Measurements from ENCODE around the gene GSE1.

Gene GSE1

DNA sequence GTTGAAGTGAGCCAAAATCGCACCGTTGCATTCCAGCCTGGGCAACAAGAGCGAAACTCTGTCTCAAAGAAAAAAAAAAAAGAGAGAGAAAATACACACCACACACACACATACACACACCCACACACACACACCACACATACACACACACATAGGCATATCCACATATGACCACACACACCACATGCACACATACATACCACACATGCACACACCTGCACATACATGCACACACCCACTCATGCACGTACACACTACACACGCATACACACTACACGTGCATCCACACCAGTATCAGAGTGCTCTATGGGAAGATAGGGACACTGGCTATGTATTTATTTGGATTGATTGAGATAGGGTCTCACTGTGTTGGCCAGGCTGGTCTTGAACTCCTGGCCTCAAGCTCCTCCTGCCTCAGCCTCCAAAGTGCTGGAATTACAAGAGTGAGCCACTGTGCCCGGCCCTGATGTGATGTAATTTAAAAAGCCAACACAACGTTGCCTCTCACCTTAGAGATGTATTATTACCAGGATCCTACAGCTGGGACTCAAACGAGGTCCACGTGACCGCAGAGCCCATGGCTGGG lies 93.4 kb downstream of the GSE1 start:
- no peak for DNase-seq (ENCODE audit: low spot score)

DNA sequence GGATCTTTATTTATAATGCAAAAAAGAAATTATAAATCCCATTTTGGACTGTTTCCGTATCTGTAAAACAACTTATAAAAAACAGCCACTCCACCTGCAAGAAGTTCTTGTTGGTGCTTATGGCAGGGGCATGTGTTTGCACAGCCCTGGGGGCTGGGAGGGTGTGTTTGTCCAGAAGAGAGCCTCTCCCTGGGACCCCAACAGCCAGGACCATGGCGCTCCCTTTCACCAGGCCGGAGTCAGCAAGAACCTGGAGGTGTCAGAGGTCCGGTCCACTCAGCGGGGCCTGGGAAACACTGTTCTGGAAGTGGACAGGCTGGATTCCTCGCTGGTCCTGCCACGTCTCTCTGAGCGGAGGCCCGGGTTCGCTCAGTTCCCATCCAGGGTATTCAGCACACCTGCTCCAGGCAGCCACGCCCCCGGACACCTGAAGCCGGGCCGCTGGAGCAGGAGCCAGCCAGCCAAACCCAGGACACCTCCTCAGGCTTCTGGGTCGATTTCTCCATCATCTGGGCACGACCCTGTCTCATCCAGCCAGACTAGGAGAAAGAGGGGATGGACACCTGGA lies 94.5 kb downstream of the GSE1 start:
- DNase-seq (ENCODE audit: low spot score), result no peak

DNA sequence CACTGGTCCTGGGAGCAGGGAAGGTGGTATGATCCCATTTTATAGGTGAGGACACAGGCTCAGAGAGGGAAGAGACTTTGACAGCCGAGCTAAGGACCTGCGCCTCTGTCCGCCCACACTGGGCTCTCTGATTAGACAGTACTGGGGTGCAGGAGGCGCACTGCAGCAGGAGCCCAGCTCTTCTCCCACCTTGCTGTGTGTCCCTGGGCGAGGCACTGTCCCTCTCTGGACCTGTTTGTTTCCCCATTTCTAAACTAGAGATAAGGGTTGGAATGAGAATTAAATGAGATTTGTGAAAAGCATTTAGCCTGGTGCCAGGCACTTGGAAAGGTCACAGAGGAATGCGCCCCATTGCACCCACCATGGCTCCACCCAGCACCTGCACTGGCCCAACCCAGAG lies 95.2 kb downstream of the GSE1 start:
- no peak for DNase-seq (ENCODE audit: low spot score)

DNA sequence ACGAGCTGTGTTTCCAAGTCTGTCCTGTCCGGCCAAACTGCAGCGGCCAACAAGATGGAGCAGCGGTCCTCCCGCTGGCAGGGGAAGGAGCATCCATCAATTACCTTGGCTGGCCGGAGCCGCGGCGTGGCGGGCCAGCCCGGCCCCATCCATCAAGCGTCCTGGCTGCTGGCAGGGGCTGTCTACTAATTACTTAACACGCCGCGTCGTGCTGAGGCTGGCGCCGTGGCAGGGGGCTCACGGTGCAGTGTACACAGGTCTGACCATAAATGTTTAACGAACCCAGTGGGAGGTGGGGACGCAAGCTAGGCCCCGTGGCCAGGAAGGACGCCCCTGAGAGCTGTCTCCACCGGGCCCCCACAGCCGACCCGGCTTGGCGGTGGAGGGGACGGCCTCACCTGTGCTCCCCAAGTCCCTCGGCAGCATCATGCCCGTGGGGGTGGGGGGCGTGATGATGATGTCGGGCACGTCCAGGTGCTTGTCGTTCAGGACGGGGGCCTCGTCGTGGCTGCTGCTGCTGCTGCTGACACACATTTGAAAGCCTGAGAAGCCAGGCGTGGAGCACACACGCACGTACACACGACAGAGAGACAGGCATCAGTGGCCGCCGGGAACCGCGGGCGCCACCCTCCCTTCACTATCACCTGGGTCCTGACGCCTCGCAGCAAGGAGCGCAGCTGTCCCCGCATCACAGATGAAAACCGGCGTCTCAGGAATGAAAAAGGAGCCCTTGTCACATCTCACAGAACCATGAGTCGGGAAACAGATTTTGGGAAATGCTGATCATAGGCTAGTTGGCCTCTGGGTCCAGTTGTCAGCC lies 96.9 kb downstream of the GSE1 start:
- DNase-seq (ENCODE audit: low spot score), result no peak

DNA sequence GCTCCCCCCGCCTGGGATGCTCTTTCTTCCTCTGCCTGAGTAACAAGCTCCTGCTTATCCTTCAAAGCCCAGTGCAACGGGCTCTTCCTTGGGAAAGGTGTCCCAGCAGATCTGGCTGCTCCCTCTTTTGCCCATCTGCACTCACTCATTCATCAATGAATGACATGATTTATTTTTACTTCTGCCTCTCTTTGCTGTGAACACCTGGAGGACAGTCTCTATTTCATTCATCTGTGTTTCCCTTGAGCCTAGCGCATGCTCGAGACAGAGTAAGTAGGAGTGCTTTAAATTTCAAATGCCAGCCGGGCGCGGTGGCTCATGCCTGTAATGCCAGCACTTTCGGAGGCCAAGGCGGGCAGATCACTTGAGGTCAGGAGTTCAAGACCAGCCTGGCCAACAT lies 97.6 kb downstream of the GSE1 start:
- no peak for DNase-seq (ENCODE audit: low spot score)

DNA sequence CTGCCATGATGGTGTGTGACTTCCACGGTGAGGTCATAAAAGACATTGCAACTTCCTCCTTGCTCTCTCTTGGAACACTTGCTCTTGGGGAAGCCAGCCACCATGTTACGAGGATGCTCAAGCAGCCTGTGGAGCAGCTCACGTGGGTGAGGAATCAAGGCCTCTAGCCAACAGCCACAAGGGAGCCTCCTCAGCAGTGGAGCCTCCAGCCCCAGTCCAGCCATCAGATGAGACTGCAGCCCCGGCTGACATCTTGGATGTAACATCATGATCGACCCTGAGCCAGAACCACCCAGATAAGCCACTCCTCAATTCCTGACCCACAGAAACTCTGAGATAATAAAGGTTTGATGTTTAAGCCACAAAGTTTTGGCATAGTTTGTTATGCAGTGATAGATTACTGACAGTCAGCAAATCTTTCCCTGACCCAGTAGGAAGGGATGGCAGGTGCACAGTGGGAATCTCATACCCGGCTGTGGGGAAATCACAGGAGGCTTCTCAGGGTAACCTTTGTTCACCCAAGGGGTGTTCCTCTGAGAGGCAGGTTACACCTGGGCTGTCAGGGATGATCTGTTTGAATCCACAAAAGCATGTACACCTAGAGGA lies 99.0 kb downstream of the GSE1 start:
- DNase-seq (ENCODE audit: low spot score), result no peak

DNA sequence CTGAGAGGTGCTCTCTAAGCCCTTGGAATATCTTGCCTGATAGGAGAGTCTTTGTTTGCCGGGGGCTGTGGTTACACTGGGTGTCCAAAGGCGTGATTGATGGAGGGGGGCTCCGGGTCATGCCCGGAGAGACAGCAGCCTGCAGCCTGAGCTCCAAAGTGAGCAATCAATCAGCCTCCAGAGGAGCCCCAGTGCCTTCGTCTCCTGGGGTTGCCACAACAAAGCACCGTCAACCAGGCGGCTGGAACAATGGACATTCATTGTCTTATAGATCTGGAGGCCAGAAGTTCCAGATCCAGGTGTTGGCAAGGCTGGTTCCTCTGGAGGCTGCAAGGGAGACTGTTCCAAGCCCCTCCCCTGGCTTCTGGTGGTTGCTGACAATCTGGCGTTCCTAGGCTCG lies 99.7 kb downstream of the GSE1 start:
- no peak for DNase-seq (ENCODE audit: low spot score)

DNA sequence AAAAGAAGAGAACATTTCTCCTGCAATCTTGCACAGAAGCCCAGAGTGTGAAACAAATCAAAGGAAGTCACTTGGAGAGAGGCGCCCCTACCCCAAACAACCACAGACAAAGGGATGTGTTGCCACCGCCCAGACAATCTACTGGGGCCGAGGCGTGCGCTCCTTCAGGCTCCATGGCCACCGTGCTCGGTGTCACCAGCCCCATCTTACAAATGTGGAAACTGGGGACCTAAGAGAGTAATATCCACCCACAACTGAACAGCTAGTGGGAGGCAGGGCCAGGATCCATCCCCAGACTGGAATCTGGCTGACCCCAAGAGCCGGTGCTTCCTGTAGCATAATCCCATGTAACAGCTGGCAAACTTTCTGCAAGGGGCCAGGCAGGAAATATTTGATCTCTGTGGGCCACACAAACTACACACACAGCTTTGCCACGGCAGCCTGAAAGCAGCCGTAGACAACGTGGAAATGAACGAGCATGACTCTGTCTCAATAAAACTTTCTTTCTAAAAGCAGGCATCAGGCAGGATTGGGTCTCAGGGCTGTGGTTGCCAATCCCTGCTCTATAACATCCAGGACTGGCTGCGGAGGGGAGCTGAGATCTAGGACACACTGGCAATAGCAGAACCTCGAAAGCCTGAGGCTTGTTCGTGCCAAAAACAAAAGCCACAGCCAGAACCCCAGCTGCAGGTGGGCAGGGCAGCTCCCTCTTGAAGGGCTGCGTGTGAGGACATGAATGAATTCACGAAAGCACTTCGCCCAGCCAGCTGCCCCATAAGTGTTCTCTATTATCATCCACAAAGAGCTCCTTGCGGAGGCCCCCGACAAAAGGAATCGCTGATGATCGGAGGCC lies 102.3 kb downstream of the GSE1 start:
- DNase-seq (ENCODE audit: low spot score), result no peak

DNA sequence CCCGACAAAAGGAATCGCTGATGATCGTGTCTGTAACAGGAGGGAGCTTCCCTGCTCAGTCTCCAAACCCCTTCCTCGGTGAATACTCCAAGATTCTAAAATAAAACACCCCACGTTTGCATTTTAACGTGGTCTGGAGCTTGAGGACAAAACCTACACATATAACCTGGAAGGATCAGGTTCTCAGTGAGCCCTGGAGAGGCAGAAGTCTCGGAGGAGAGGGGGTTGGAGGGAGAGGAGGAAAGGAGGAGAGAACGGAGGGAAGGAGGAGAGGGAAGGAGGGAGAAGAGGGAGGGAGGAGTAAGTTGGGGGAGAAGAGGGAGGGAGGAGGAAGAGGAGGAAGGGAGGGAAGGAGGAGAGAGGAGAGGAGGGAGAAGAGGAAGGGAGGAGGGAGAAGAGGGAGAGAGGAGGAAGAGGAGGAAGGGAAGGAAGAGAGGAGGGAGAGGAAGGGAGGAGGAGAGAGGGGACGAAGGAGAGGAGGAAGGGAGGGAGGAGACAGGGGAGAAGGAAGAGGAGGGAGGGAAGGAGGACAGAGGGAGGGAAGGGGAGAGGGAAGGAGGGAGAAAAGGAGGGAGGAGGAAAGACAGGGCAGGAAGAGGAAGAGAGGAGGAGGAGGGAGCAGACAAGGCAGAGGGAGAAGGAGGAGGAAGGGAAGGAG lies 103.0 kb downstream of the GSE1 start:
- no peak for DNase-seq (ENCODE audit: low spot score)

DNA sequence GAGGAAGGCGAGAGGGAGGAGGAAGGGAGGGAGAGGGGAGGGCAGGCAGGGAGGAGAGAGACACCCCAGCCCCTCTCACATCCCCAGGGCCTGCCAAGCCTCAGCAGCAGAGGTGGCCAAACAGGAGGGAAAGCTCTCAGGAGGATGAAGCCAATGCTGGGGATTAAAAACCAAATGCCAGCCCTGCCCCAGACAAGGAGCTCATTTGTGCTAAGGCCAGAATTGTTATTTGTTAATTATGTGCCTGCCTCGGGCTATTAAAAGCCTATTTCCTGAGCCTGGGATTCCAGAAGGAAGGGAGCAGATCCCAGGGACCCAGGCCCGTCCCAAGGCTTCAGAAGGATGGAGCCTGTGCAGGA lies 103.5 kb downstream of the GSE1 start:
- DNase-seq (ENCODE audit: low spot score), result no peak

DNA sequence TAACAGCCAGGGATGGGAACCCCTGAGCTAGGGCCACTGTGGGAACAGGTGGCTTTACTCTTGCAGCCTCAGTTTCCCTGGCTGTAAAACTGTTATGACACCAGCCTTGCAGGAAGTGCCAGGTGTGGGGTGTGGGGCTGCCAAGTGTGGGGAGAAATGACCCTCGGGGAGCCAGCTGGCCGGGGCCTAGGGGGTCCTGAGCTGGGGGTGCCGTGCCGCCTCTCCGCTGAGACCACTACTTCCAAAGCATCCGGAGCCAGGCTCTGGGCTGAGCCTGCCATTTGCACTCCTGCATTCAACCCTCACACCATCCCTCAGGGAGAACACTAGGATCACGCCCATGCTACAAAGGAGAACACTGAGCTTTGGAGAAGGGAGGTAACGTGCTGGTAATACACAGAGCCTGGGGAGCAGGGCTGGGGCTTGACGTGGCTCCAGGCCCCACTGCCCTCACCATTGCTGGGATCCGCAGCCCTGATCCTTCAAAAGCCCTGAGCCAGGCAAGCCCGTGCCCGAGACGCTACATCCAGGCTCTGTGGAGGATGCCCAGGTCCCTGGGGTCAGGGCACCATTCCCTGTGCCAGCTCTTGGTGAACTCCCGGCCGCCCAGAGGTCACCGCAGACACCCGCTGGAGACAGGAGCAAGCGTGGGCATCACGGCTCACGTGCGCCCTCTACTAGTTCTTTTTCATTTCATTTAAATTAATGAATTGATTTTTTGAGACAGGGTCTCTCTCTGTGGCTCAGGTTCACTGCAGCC lies 104.5 kb downstream of the GSE1 start:
- DNase-seq (ENCODE audit: low spot score), result peak; percentile 84

DNA sequence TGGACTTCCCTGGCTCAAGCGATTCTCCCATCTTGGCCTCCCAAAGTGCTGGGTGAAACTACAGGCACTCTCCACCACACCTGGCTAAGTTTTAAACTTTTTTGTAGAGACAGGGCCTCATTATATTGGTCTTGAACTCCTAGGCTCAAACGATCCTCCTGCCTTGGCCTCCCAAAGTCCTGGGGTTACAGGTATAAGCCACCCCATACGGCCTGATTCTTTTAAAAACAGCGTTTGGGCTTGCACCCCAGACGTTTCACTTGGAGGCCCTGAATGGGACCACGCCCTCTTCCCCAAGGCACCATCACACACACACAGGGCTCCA lies 105.0 kb downstream of the GSE1 start:
- DNase-seq (ENCODE audit: low spot score), result no peak

DNA sequence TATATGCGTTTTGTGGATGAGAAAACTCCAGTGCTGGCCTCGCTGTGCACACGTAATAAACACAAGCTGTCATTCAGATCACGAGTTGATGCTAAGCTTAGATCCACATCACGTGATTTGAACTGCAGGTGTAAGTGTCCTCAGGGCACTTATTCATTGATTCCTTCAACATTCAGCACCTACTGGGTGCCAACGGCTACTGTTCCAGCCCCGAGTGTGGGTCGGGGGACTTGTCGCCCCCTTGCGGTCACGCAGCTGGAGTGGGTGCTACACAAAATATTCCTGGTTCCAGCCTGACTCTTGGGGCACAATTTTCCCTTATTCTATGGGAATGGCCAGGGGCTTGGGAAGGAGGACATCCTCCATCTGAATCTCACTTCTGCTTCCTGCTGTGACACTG lies 105.6 kb downstream of the GSE1 start:
- DNase-seq (ENCODE audit: low spot score), result peak; percentile 19

DNA sequence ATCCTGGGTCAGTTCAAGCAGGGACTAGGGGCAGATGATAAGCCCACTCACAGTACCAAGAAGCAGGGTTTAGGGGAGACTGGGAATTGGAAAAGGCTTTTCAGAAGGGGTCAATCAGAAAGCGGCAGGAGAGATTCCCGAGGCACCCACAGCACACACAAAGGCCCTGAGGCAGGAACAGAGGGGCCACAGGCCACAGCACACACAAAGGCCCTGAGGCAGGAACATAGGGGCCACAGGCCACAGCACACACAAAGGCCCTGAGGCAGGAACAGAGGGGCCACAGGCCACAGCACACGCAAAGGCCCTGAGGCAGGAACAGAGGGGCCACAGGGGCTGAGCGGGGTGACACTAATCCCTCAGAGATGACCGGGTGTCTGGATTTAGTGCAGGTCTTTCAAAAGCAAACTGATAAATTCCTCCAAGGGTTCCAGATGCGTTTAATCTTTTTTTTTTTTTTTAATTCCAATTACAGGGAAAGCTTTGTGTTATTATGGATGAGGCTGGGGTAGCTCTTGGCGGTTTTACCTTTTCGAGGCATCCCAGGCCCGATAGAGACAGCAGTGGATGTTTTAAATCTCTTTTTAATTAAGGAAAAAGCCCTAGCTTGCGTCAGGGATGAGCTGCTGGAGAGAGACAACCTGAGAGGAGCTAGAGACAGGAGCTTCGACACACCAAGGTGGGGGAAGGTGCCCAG lies 106.6 kb downstream of the GSE1 start:
- no peak for DNase-seq (ENCODE audit: low spot score)

DNA sequence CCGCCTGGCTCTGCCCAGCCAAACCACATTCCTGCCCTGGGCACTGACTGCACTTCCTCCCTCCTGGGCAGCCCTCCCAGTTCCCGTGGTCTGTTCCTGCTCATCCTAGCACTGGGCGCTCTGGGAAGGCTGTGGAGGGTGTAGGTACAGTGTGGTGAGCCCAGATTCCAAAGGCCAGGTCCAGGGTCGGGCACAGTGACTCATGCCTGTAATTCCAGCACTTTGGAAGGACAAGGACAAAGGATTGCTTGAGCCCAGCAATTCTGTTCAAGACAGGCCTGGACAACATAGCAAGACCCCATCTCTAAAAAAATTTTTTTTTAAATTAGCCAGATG lies 107.1 kb downstream of the GSE1 start:
- no peak for DNase-seq (ENCODE audit: low spot score)

DNA sequence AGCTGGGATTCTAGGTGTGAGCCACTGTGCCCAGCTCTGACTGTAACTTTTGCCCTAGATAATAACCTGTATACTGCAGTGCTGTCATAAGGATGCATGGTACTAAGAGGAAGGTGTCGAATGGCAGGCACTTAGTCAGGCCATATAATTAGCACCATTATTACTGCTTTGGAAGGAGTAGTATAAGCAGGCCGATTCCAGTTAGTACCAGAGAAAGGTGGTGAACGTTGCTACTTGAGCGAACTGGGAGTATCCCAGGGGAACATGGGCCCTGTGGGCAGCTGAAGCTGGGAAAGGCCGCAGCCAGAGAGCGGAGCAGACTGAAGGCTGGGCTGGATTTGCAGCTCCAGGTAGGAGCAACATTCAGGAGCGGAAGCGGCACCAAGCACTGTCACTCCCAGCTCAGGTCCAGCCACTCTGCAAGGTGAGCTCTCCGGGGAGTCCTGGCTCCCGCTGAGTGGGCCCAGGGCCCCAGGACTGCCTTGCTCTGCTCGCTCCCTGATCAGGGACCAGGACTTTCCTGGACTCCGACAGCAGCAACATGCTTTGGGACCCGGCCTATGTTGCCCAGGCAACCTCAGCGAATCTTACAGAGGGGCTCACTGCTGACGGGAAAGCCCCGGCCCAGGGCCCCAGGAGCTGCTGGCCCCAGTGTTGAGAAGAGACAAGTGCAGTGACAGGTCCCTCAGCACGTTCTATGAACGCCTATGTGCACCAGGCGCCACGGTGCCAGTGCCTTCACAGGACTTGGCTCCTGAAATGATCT lies 109.2 kb downstream of the GSE1 start:
- no peak for DNase-seq (ENCODE audit: low spot score)

DNA sequence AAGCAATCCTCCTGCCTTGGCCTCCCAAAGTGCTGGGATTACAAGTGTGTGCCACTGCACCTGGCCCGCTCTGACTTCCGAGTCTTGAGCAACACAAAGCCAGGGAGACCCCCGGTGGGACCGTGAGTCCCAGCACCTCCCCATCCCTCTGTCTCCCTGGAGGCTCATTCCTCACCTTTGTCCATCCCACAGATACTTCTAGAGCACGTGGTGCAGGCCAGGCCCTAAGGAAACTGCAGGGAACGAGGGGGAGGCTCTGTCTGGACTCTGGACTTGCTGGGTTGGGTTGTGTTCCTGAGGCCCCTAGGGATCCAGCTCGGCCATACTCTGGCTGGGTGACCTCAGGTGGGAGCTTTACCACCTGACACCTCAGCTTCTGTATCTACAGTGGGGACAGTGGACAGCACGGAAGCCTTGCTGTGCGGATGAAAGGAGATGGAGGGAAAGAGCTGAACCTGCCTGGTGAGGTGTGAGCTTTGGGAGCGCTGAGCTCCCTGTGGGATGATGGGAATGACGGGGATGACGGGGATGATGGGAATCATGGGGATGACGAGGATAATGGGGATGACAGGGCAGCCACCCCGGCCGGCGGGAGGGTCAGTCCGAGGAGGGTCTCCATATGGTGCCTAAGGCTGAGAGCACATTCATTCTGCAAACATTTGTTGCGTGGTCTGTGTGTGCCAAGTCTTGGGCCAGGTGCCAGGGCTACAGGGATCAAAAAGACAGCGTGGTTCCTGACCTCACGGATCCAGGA lies 111.2 kb downstream of the GSE1 start:
- no peak for DNase-seq (ENCODE audit: low spot score)

DNA sequence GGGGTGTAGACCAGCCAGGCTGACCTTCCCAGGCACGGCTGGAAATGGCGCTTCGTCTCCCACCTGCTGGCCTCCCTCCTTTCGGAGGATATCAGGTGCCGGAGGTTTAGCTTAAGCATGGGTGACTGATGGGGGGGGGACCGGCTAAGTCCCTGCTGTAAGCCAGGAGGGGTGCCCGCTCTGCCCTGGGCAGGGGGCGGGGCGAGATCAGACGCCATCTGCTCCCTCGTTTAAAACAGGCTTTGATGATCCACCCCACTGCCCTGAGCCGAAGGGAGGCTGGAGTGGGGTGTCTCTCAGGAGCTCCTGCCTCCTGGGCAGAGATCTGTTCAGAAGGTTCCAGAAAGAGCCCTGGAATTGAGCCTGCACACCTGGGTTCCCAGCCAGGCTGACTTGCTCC lies 111.8 kb downstream of the GSE1 start:
- no peak for DNase-seq (ENCODE audit: low spot score)
